ENCODE results near the gene GRM8. TPM values are rescaled to one million over a fixed set of nuclear protein-coding genes. Genes with fewer than 3 reads are reported as not detected.
A peak's percentile ranks its signal among the peaks of the same experiment; 100 is the strongest.

The GRM8 gene
- total and polyA plus RNA-seq, 9 of the 15 experiments (the other 6 are each of a cell fraction or from before 2014, with no cell fraction given): 0.13 TPM; not detected in 7

- TF ChIP-seq RBM39 (optimal IDR thresholded peaks at IDR 0.05; ENCODE audit: low read depth, low read length): no peak
- no peak for TF ChIP-seq CREB3 (tag; conservative IDR thresholded peaks at IDR 0.05; ENCODE audit: low read depth)
- peak; percentile 73 for TF ChIP-seq SPI1 (IDR thresholded peaks at IDR 0.05; ENCODE audit: borderline replicate concordance, low read depth, low read length)
- TF ChIP-seq UBTF (IDR thresholded peaks at IDR 0.05; ENCODE audit: borderline replicate concordance in 1 of 2, low read depth in 2 of 2, low read length in 2 of 2): 0 out of 4 replicates have a peak, but pooled peaks of 1 of the 2 experiments have one; percentile 13
- no peak for TF ChIP-seq STAG1 (CRISPR knock-in tag; IDR thresholded peaks at IDR 0.05; ENCODE audit: borderline replicate concordance)
- Histone ChIP-seq H3K9me3 (replicated peaks; ENCODE audit: control insufficient read depth, insufficient read depth, low read depth, low read length) (no peaks in the 10 kb centered on the region), H3K79me2 (ENCODE audit: control insufficient read depth, insufficient read depth, low read length) (no peaks in the 10 kb centered on the region), H3K36me3 (ENCODE audit: control insufficient read depth, insufficient read depth, low read length) (no peaks in the 10 kb centered on the region), H3K4me3 (peak overlapping the region; percentile 53; the same call in 1 of the 2 replicates), H3K4me2 (ENCODE audit: insufficient read depth, low read length) (no peak overlapping the region), H3K27me3 (ENCODE audit: control insufficient read depth in 2 of 2, insufficient read depth in 2 of 2, low read length in 2 of 2) (peaks cover 15 to 44% of the 10 kb centered on the region in 2 experiments; a peak in 4 of 5 replicates), H3K9me1 (ENCODE audit: control insufficient read depth, insufficient read depth, low read length) (no peaks in the 10 kb centered on the region), H3K27ac (ENCODE audit: extremely low read depth, low read depth, low read length) (no peak overlapping the region), H3K9ac (ENCODE audit: insufficient read depth in 1 of 2, low read depth in 2 of 2, low read length in 2 of 2) (no peak overlapping the region), H2AFZ (ENCODE audit: low read depth, low read length) (no peak overlapping the region), H4K20me1 (replicated peaks; ENCODE audit: control insufficient read depth, insufficient read depth, low read length) (no peaks in the 10 kb centered on the region; the same call in 1 of the 2 replicates), H3K4me1 (replicated peaks in 1 of 2; ENCODE audit: control insufficient read depth in 2 of 2, insufficient read depth in 2 of 2, low read length in 2 of 2) (peaks cover 0 to 25% of the 10 kb centered on the region in 2 experiments; a peak in 4 of 5 replicates)
- in situ Hi-C loops (cut with MboI): no loop called here
- WGBS (ENCODE audit: insufficient coverage, low coverage, missing lambda C conversion rate): 2% methylated on average over 11 of the region's 11 CpGs
- intact Hi-C loops (cut with micrococcal nuclease): loop anchor here (1.0 to 5.0 kb wide), 4 partner anchors 147 to 451 kb away; no protein-coding TSS in a partner anchor
- ChIA-PET CTCF (ENCODE audit: low intra/inter-chr PET ratio) (no interaction called here), POLR2A (interaction anchor here (0.6 kb wide), 1 partner anchor 37 kb away, joined by 3 read pairs; no protein-coding TSS in a partner anchor)
- no peak for FAIRE-seq
- DNase-seq (ENCODE audit: extremely low read depth in 1 of 4, low spot score in 3 of 4): no peak
- no TSS peak for BruUV-seq (replicated peaks)
- no peak for ATAC-seq
Measured at GRCh38 chr7:127254163-127254684, 1.5 kb upstream of the GRM8 start.

All from K562 (cell line).